BLaER1 treated with 17β-estradiol and CSF1 and Interleukin-3, amounts not matched to agents 10 nM and 100 nM (cell line): ENCODE measurements around the gene PRKCE.

Experiments used
- H3K27ac ChIP-seq, 11 experiments: shearing (Covaris generic); formaldehyde crosslinking; 2 replicates each; pipeline ENCODE4 v1.8.1; 2022
- H3K27me3 ChIP-seq, 11 experiments: shearing (Covaris generic); formaldehyde crosslinking; 2 replicates each; pipeline ENCODE4 v1.8.1; 2022
- H3K36me3 ChIP-seq, 11 experiments: shearing (Covaris generic); formaldehyde crosslinking; 2 replicates each; pipeline ENCODE4 v1.8.1; 2022
- H3K4me1 ChIP-seq, 10 experiments: shearing (Covaris generic); formaldehyde crosslinking; 2 replicates each; pipeline ENCODE4 v1.8.1; 2022
- H3K4me2 ChIP-seq, 11 experiments: shearing (Covaris generic); formaldehyde crosslinking; 2 replicates each; pipeline ENCODE4 v1.8.1; 2022
- H3K4me3 ChIP-seq, 10 experiments: shearing (Covaris generic); formaldehyde crosslinking; 2 replicates each; pipeline ENCODE4 v1.8.1; 2022
- H3K9ac ChIP-seq, 11 experiments: shearing (Covaris generic); formaldehyde crosslinking; 2 replicates each; pipeline ENCODE4 v1.8.1; 2022
- H3K9me3 ChIP-seq, 11 experiments: shearing (Covaris generic); formaldehyde crosslinking; replicated peaks in 1 of 11; 2 replicates each; pipeline ENCODE4 v1.8.1; 2022
- H4K20me1 ChIP-seq, 11 experiments: shearing (Covaris generic); formaldehyde crosslinking; 2 replicates each; pipeline ENCODE4 v1.8.1; 2022
- Cebpa-rat ChIP-seq, 11 experiments: shearing (Covaris generic); IDR thresholded peaks; 2 replicates each; pipeline ENCODE4 v1.8.1; 2022

The PRKCE gene

DNA sequence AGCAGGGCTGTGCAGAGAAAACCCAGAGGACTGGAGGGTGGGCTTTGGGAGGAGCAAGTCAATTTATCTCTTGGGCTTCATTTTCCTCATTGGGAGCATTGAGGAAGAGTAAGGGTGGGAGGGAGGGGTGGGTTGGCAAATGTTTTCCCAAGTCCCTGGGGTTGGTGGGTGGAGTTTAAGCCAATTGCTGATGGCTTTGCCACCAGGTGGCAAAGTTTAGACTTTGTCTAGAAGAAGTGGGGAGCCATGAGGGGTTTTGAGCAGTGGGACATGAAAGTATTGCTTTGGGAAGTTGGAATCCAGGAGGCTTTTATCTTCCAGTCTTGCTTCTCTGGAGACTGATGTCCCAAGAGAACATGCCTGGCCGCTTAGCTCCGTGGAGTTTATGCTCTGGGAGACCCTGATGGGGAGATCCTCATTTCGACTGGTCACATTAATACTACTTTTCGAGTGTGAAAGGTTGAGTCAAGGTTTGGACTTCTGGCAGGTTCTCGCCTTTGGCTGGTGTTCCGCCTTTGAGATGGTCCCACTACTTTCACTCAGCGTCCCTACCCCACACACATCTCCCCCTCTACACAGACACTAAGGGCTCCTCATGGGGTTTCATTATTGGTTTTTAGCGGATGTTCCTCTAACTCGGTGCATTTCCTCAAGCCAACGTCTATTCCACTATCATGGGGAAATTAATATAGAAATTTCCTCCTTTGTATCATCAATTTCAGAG is 126.7 kb downstream of the PRKCE start:
- H3K36me3 ChIP-seq, result peaks cover 0 to 19% (median 8%) of the 10 kb centered on the region in 11 experiments; a peak in 6 of 22 replicates
- peaks cover 66 to 98% (median 95%) of the 10 kb centered on the region in 10 experiments for H3K4me1 ChIP-seq
- peaks cover 0 to 87% (median 59%) of the 10 kb centered on the region in 11 experiments; a peak in 14 of 22 replicates for H4K20me1 ChIP-seq
- peak overlapping the region; percentile 77 to 95 (median 86) for H3K4me2 ChIP-seq
- H3K9me3 ChIP-seq, result peaks cover 0 to 4% (median 0%) of the 10 kb centered on the region in 11 experiments; a peak in 2 of 22 replicates
- H3K4me3 ChIP-seq, result peak overlapping the region in 9 of 10 experiments; percentile 23 to 60 (median 46); a peak in 14 of 20 replicates
- peak overlapping the region in 9 of 11 experiments; percentile 28 to 69 (median 55); a peak in 13 of 22 replicates for H3K27ac ChIP-seq
- no peaks in the 10 kb centered on the region for H3K27me3 ChIP-seq
- peak overlapping the region in 4 of 11 experiments; percentile 17 to 41 (median 21); a peak in 3 of 22 replicates for H3K9ac ChIP-seq
- no peak for TF ChIP-seq Cebpa-rat (IDR thresholded peaks at IDR 0.05)

DNA sequence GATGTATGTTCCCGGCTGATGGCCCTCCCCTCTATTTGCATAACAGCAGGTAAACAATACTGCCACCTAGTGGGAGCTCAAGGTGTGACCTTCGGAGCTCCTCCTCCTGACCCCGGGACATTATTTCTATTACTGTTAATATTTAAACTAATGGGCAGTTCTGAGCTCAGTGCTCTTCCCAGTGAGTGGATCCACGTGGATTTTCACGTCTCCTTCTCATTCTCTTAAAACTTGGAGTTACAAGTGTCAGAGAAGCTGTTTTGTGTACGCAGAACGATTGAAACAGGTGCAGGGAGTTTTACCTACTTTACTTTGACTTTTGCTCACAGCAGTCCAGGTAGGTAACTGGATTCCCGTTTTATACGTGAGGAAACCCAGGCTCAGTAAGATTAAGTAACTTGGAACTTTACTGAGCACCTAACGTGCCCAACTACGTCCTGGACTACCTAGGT is 127.3 kb downstream of the PRKCE start:
- H3K4me2 ChIP-seq, result peak overlapping the region; percentile 75 to 95 (median 86)
- H3K27ac ChIP-seq, result peak overlapping the region in 4 of 11 experiments; percentile 18 to 59 (median 56); a peak in 5 of 22 replicates
- H3K4me1 ChIP-seq, result peaks cover 64 to 98% (median 95%) of the 10 kb centered on the region in 10 experiments
- TF ChIP-seq Cebpa-rat (IDR thresholded peaks at IDR 0.05), result no peak
- peaks cover 0 to 4% (median 0%) of the 10 kb centered on the region in 11 experiments; a peak in 2 of 22 replicates for H3K9me3 ChIP-seq
- peaks cover 0 to 15% (median 5%) of the 10 kb centered on the region in 11 experiments; a peak in 3 of 22 replicates for H3K36me3 ChIP-seq
- H3K27me3 ChIP-seq, result no peaks in the 10 kb centered on the region
- no peak overlapping the region; a peak in 1 of 22 replicates for H3K9ac ChIP-seq
- peaks cover 0 to 87% (median 59%) of the 10 kb centered on the region in 11 experiments; a peak in 14 of 22 replicates for H4K20me1 ChIP-seq
- peak overlapping the region in 8 of 10 experiments; percentile 23 to 60 (median 47); a peak in 13 of 20 replicates for H3K4me3 ChIP-seq

DNA sequence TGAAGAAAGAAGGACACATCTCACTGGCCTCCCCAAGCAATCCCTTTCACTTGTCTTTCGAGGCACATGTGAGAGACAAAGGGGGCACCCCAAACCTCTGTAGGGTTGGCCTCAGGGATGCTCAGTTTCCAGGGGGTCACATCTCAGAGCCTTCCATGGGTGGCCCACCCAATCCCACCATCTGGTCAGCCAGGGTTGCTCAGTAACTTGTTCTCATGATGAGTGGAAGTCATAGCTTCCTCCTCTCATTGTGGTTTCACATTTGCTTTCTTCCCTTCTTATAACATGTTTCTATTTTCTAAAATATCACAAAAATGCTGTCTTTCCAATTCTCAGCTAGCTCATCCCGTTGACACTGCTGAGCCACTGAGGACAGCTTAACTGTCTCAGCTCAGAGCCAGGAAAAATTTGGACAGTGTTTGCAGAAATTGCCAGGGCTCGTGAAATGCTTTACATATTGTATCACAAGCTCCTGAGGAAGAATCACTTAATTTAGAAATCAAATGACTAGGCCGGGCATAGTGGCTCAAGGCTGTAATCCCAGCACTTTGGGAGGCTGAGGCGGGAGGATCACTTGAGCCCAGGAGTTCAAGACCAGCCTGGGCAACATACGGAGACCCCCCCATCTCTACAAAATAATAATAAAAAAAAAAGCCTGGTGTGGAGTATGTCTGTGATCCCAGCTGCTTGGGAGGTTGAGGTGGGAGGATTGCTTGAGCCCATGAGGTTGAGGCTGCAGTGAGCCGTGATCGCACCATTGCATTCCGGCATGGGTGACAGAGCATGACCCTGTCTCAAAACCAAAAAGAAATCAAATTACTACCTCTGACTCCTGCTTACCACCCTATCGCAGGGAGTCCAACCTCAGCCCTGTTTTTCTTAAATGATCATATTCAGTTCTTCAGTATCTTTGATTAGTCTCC is 129.3 kb downstream of the PRKCE start:
- H3K4me3 ChIP-seq, result no peak overlapping the region

DNA sequence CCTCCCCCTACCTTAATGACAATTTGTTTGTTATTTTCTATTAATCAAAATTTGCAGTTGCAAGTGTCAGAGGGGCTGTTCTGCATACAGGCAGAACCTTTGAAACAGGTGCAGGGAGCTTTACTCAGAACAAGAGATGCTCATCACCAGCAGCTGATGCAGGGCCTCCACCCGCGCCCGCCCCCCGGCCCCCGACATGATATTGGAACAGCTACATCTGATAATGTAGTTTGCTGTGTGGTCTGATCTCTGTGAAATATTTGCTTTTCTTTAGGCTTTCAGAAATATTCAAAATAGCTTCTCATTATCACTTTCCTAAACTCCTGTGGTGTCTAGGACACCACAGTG is 130.0 kb downstream of the PRKCE start:
- Histone ChIP-seq H3K4me3 (no peak overlapping the region), H3K9ac (no peak overlapping the region; a peak in 1 of 22 replicates), H3K27ac (no peak overlapping the region), H3K4me1 (peaks cover 44 to 92% (median 88%) of the 10 kb centered on the region in 10 experiments), H3K4me2 (peak overlapping the region; percentile 63 to 81 (median 69); a peak in 21 of 22 replicates), H3K27me3 (no peaks in the 10 kb centered on the region), H3K36me3 (peaks cover 0 to 31% (median 5%) of the 10 kb centered on the region in 11 experiments; a peak in 6 of 22 replicates), H3K9me3 (peaks cover 0 to 4% (median 0%) of the 10 kb centered on the region in 11 experiments; a peak in 2 of 22 replicates), H4K20me1 (peaks cover 0 to 87% (median 63%) of the 10 kb centered on the region in 11 experiments; a peak in 14 of 22 replicates)
- no peak for TF ChIP-seq Cebpa-rat (IDR thresholded peaks at IDR 0.05)

More for the DNA sequence above, 129.3 kb downstream of the PRKCE start:
- no peak for TF ChIP-seq Cebpa-rat (IDR thresholded peaks at IDR 0.05)
- peak overlapping the region in 2 of 11 experiments; percentile 21 to 29; a peak in 3 of 22 replicates for H3K9ac ChIP-seq
- no peaks in the 10 kb centered on the region for H3K27me3 ChIP-seq
- peaks cover 44 to 92% (median 88%) of the 10 kb centered on the region in 10 experiments for H3K4me1 ChIP-seq
- H3K4me2 ChIP-seq, result peak overlapping the region; percentile 63 to 81 (median 69)
- peaks cover 0 to 25% (median 5%) of the 10 kb centered on the region in 11 experiments; a peak in 6 of 22 replicates for H3K36me3 ChIP-seq
- peaks cover 0 to 87% (median 59%) of the 10 kb centered on the region in 11 experiments; a peak in 14 of 22 replicates for H4K20me1 ChIP-seq
- peaks cover 0 to 4% (median 0%) of the 10 kb centered on the region in 11 experiments; a peak in 2 of 22 replicates for H3K9me3 ChIP-seq
- peak overlapping the region in 9 of 11 experiments; percentile 15 to 54 (median 32); a peak in 13 of 22 replicates for H3K27ac ChIP-seq

GRCh38 chr2:45782436-45782835 is 131.0 kb downstream of the PRKCE start:
- no peak overlapping the region for H3K4me3 ChIP-seq
- peaks cover 42 to 92% (median 88%) of the 10 kb centered on the region in 10 experiments for H3K4me1 ChIP-seq

DNA sequence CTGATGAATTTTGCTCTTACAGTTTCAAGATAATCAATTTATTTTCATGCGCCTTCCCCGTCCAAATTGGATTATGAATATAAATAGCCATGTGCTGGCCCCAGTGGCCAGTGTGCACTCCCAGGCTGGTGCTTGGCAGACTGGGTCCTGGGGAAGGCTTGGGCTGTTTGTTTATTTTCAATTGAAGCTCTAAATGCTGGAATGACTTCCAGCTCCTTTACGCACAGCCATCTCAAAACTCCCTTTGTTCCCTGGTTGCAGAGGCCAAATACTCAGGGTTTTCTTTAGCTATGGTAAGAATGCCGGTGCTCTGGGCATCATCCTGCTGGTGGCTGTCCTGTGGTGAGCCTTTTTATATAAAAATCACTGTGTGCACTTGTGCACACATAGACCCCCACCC is 131.5 kb downstream of the PRKCE start:
- no peak overlapping the region for H3K4me3 ChIP-seq
- H3K4me2 ChIP-seq, result peak overlapping the region in 8 of 11 experiments; percentile 29 to 69 (median 48); a peak in 16 of 22 replicates
- H3K27me3 ChIP-seq, result no peaks in the 10 kb centered on the region
- TF ChIP-seq Cebpa-rat (IDR thresholded peaks at IDR 0.05), result no peak
- H3K9ac ChIP-seq, result no peak overlapping the region
- H3K9me3 ChIP-seq, result peaks cover 0 to 4% (median 0%) of the 10 kb centered on the region in 11 experiments; a peak in 2 of 22 replicates
- H3K36me3 ChIP-seq, result peaks cover 0 to 39% (median 5%) of the 10 kb centered on the region in 11 experiments; a peak in 8 of 22 replicates
- H3K27ac ChIP-seq, result no peak overlapping the region
- peaks cover 37 to 92% (median 88%) of the 10 kb centered on the region in 10 experiments for H3K4me1 ChIP-seq
- peaks cover 0 to 89% (median 76%) of the 10 kb centered on the region in 11 experiments; a peak in 14 of 22 replicates for H4K20me1 ChIP-seq

More at GRCh38 chr2:45782436-45782835, 131.0 kb downstream of the PRKCE start:
- Histone ChIP-seq H3K9ac (no peak overlapping the region), H3K9me3 (peaks cover 0 to 4% (median 0%) of the 10 kb centered on the region in 11 experiments; a peak in 2 of 22 replicates), H3K27me3 (no peaks in the 10 kb centered on the region), H3K27ac (no peak overlapping the region), H3K4me2 (peak overlapping the region in 8 of 11 experiments; percentile 29 to 69 (median 48); a peak in 14 of 22 replicates), H3K36me3 (peaks cover 0 to 34% (median 5%) of the 10 kb centered on the region in 11 experiments; a peak in 8 of 22 replicates), H4K20me1 (peaks cover 0 to 87% (median 70%) of the 10 kb centered on the region in 11 experiments; a peak in 14 of 22 replicates)
- TF ChIP-seq Cebpa-rat (IDR thresholded peaks at IDR 0.05), result no peak

GRCh38 chr2:45786030-45786835 is 134.8 kb downstream of the PRKCE start:
- peak overlapping the region; percentile 32 to 88 (median 75) for H3K4me2 ChIP-seq
- H4K20me1 ChIP-seq, result peaks cover 0 to 100% (median 90%) of the 10 kb centered on the region in 11 experiments; a peak in 14 of 22 replicates
- no peaks in the 10 kb centered on the region for H3K9me3 ChIP-seq
- H3K4me3 ChIP-seq, result no peak overlapping the region
- TF ChIP-seq Cebpa-rat (IDR thresholded peaks at IDR 0.05), result no peak
- no peak overlapping the region for H3K9ac ChIP-seq
- peak overlapping the region in 2 of 11 experiments; percentile 5 to 30; a peak in 2 of 22 replicates for H3K27ac ChIP-seq
- peaks cover 0 to 35% (median 8%) of the 10 kb centered on the region in 11 experiments; a peak in 11 of 22 replicates for H3K36me3 ChIP-seq
- H3K27me3 ChIP-seq, result no peaks in the 10 kb centered on the region
- peaks cover 40 to 94% (median 92%) of the 10 kb centered on the region in 10 experiments for H3K4me1 ChIP-seq
